PFSK-1 (cell line): ENCODE results near the gene GRIK3.

Experiments used
- FOXP2 ChIP-seq: optimal IDR thresholded peaks from 2 replicates; pipeline ENCODE3; 2011; ENCODE audit warnings: borderline replicate concordance, control low read depth, inconsistent platforms; ENCODE audit not compliant: insufficient read depth; ENCODE audit errors: extremely low read length, extremely low read depth
- POLR2AphosphoS5 ChIP-seq: IDR thresholded peaks from 2 replicates; pipeline ENCODE4 v1.6.1; 2012; ENCODE audit warnings: low read depth, mild to moderate bottlenecking, control low read depth, low read length, moderate library complexity
- SIN3A ChIP-seq: IDR thresholded peaks from 2 replicates; pipeline ENCODE4 v1.6.1; 2012; ENCODE audit warnings: mild to moderate bottlenecking, low read length, moderate library complexity, borderline replicate concordance; ENCODE audit not compliant: insufficient read depth
- TAF1 ChIP-seq: IDR thresholded peaks from 2 replicates; pipeline ENCODE4 v1.6.1; 2012; ENCODE audit warnings: low read length, control low read depth, borderline replicate concordance; ENCODE audit not compliant: insufficient read depth
- TF ChIP-seq, protein P1 (sequence below), 2 experiments: IDR thresholded peaks; 2 replicates each; pipeline versions ENCODE4 v1.6.1 to v1.8.0; 2011 to 2012; ENCODE audit warnings: low read depth in 2 of 2, low read length in 2 of 2, control low read depth in 1 of 2, inconsistent platforms in 1 of 2, mild to moderate bottlenecking in 1 of 2, moderate library complexity in 1 of 2; ENCODE audit not compliant: insufficient read depth in 1 of 2

GRIK3 gene

DNA sequence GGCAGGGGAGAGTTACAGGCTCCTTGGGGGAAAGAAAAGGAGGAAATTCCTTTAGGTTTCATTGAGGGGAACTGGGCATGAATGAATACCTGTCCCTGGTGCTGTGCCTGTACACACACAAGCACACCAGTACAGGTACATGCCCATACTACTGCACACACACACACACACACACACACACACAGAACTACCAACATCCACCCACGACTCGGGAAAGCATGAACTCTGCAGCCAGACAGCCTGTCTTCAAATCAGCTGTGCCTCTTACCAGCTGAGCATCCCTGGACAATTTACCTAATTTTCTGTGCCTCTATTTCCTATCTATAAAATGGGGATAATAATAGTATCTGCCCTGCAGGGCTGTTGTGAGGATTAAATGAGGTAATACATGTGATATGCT is 7.2 kb upstream of the GRIK3 start:
- TF ChIP-seq, protein P1, sequence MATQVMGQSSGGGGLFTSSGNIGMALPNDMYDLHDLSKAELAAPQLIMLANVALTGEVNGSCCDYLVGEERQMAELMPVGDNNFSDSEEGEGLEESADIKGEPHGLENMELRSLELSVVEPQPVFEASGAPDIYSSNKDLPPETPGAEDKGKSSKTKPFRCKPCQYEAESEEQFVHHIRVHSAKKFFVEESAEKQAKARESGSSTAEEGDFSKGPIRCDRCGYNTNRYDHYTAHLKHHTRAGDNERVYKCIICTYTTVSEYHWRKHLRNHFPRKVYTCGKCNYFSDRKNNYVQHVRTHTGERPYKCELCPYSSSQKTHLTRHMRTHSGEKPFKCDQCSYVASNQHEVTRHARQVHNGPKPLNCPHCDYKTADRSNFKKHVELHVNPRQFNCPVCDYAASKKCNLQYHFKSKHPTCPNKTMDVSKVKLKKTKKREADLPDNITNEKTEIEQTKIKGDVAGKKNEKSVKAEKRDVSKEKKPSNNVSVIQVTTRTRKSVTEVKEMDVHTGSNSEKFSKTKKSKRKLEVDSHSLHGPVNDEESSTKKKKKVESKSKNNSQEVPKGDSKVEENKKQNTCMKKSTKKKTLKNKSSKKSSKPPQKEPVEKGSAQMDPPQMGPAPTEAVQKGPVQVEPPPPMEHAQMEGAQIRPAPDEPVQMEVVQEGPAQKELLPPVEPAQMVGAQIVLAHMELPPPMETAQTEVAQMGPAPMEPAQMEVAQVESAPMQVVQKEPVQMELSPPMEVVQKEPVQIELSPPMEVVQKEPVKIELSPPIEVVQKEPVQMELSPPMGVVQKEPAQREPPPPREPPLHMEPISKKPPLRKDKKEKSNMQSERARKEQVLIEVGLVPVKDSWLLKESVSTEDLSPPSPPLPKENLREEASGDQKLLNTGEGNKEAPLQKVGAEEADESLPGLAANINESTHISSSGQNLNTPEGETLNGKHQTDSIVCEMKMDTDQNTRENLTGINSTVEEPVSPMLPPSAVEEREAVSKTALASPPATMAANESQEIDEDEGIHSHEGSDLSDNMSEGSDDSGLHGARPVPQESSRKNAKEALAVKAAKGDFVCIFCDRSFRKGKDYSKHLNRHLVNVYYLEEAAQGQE (IDR thresholded peaks at IDR 0.05; ENCODE audit: insufficient read depth in 1 of 2, low read depth in 2 of 2, low read length in 2 of 2): no peak
- TF ChIP-seq POLR2AphosphoS5 (no peak), TAF1 (no peak), SIN3A (no peak), FOXP2 (no peak)

DNA sequence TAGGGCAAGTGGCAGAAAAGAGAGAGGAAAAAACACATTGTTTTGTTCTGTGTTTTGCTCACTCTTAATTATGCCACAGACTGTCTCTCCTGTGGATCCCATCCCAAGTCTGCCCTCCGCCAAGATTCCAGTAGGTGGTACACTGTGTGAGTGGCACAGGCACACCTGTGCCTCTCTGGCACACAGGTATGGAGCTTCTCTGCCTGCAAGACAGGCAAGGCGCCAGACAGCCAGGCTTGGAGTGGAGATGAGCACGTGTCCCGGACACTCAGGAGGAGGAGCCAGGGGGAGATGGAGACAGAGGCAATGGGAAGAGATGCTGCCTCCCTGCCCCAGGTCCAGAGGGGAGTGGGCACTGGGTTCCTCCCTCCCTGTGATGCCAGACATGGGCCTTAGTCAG is 6.5 kb upstream of the GRIK3 start:
- no peak for TF ChIP-seq TAF1
- no peak for TF ChIP-seq FOXP2
- TF ChIP-seq, protein P1 (IDR thresholded peaks at IDR 0.05; ENCODE audit: insufficient read depth in 1 of 2, low read depth in 2 of 2, low read length in 2 of 2): no peak

DNA sequence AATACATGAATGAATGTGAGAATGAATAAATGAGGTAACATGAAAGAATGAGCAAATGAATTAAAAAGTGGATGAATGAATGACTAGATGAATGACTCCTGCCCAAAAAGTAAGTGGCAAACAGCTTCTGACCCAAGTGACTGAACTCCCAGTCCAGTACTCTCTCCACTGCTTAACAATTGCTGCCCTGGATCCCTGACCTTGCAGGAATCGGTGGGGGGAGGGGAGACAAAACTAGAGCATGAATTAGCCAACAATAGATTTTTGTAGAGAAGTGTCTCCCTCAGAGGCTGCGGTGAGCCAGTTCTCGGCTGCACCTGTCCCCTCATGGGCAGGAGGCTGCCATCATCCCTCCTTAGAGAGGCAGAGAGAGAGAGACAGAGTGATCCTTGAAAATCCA is 5.9 kb upstream of the GRIK3 start:
- TF ChIP-seq TAF1: no peak
- TF ChIP-seq POLR2AphosphoS5: no peak
- TF ChIP-seq, protein P1 (IDR thresholded peaks at IDR 0.05; ENCODE audit: insufficient read depth in 1 of 2, low read depth in 2 of 2, low read length in 2 of 2): no peak
- no peak for TF ChIP-seq SIN3A
- no peak for TF ChIP-seq FOXP2

DNA sequence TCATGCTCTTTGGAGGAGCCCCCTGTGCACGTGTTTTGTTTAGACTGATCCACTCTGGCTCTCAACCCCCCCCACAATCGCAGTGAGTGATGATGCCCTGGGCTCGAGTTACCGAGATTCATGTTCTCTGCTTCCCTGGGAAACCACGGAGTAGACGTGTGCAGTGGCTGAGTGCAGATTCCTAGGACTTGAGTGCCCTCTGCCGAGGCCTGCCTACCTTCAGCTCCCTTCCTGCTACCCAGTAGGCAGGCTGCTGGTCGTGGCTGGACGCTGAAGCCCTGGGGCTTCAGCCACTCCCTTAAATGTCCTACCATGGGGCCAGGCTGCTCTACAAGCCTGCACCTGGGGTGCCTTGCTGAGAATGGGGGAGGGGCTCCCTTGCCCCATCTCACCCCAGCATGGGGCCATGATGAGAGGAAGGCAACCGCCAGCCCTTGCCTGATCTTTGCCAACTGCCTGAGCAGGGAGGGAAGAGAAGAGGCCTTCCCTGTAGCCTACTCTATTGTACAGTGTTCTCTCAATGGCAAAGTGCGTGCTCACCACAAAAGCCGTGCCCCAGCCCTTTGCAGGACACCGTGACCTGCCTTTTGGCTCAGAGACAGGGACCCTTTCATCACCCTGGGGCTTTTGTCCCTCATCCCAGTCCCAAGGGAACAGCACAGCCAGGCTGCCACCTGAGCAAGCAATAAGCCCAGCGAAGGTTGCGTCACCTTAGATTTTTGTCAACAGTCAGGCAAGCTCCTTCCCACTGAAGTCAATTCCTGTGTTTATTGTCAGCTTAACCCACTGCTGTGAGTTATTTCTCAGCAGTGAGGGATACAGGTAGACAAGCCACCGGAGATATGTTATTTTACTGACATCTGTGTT is 4.1 kb upstream of the GRIK3 start:
- TF ChIP-seq, protein P1 (IDR thresholded peaks at IDR 0.05; ENCODE audit: insufficient read depth in 1 of 2, low read depth in 2 of 2, low read length in 2 of 2): no peak
- no peak for TF ChIP-seq SIN3A
- TF ChIP-seq POLR2AphosphoS5: no peak

DNA sequence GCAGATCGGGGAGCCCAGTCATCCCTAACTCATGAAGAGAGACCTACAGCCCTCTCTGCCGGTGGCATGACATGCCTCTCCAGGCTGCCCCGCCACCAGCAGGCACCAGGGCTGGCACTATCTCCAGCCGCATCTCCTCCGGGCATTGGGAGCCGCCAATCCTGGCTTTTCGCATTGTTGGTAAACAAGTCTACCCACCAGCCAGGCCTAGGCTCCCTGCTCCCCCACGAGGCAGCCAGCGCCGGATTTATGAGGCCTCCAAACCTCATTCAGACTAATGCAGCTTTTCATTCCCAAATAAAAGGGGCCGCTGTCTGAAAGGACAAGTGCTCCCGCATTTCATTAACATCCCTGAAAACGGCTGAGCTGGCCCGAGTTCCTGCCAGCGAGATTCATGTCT is 3.4 kb upstream of the GRIK3 start:
- TF ChIP-seq SIN3A (no peak), TAF1 (no peak), POLR2AphosphoS5 (no peak), FOXP2 (no peak)
- TF ChIP-seq, protein P1 (IDR thresholded peaks at IDR 0.05; ENCODE audit: insufficient read depth in 1 of 2, low read depth in 2 of 2, low read length in 2 of 2): no peak
